ENCODE data around the gene RNASE1.
"Not testable (repeated sequence)": the region's sequence is repeated elsewhere in the genome, so short reads cannot be mapped to it uniquely, and the experiment has no call there.

The RNASE1 gene

GRCh38 chr14:20815946-20816345 is 13.3 kb upstream of the RNASE1 start:
- H2BK120ac ChIP-seq (ENCODE audit: insufficient read depth, low read length, poor library complexity); H3K4me2 ChIP-seq (ENCODE audit: low read length); H2AFZ ChIP-seq (ENCODE audit: insufficient read depth, low read length, poor library complexity); H4K8ac ChIP-seq (ENCODE audit: low read depth, low read length); H3K4me1 ChIP-seq (ENCODE audit: control insufficient read depth in 1 of 2, insufficient read depth in 2 of 2, low read length in 2 of 2); H3K4me3 ChIP-seq (ENCODE audit: low read depth, low read length); H2AK5ac ChIP-seq (ENCODE audit: low read length); H2BK12ac ChIP-seq (ENCODE audit: low read length); H4K91ac ChIP-seq (ENCODE audit: low read depth, low read length); H3K79me1 ChIP-seq (ENCODE audit: low read length); H3K23ac ChIP-seq (ENCODE audit: low read length); H3K27ac ChIP-seq (ENCODE audit: low read depth, low read length); H3K9me3 ChIP-seq (ENCODE audit: insufficient read depth, low read depth, low read length); H3K4ac ChIP-seq (ENCODE audit: low read depth, low read length); H3K79me2 ChIP-seq (ENCODE audit: control insufficient read depth, insufficient read depth, low read length, poor library complexity); H4K12ac ChIP-seq (ENCODE audit: low read depth, low read length); H3K9ac ChIP-seq (ENCODE audit: low read length); H2BK5ac ChIP-seq (ENCODE audit: low read depth, low read length, poor library complexity); H3K18ac ChIP-seq (ENCODE audit: low read length); H3K27me3 ChIP-seq (ENCODE audit: insufficient read depth, low read length); H3K36me3 ChIP-seq (ENCODE audit: control insufficient read depth in 1 of 2, insufficient read depth in 2 of 2, low read length in 2 of 2); H3K14ac ChIP-seq (ENCODE audit: low read length); DNase-seq: not testable (repeated sequence)
- WGBS (ENCODE audit: extremely low coverage, insufficient coverage, insufficient read length): no CpG with 5 or more reads among the region's 3 CpGs

GRCh38 chr14:20811986-20812975 is 9.6 kb upstream of the RNASE1 start:
- H3K9me3 ChIP-seq (ENCODE audit: insufficient read depth, low read depth, low read length): no peaks in the 10 kb centered on the region
- H4K8ac ChIP-seq (ENCODE audit: low read depth, low read length): no peak overlapping the region
- no peak overlapping the region for H3K23ac ChIP-seq (ENCODE audit: low read length)
- no peak overlapping the region for H2AFZ ChIP-seq (ENCODE audit: insufficient read depth, low read length, poor library complexity)
- no peaks in the 10 kb centered on the region for H3K27me3 ChIP-seq (ENCODE audit: insufficient read depth, low read length)
- peak overlapping the region; percentile 11 for H4K91ac ChIP-seq (ENCODE audit: low read depth, low read length)
- H3K14ac ChIP-seq (ENCODE audit: low read length): peak overlapping the region; percentile 28
- peak overlapping the region; percentile 68 for H2AK5ac ChIP-seq (ENCODE audit: low read length)
- peaks cover 0 to 6% of the 10 kb centered on the region in 2 experiments for H3K4me1 ChIP-seq (ENCODE audit: control insufficient read depth in 1 of 2, insufficient read depth in 2 of 2, low read length in 2 of 2)
- no CpG with 5 or more reads among the region's 7 CpGs for WGBS (ENCODE audit: extremely low coverage, insufficient coverage, insufficient read length)
- H3K36me3 ChIP-seq (ENCODE audit: control insufficient read depth in 1 of 2, insufficient read depth in 2 of 2, low read length in 2 of 2): no peaks in the 10 kb centered on the region
- no peak overlapping the region for H3K27ac ChIP-seq (ENCODE audit: low read depth, low read length)
- peak overlapping the region; percentile 36 for H2BK12ac ChIP-seq (ENCODE audit: low read length)
- peaks cover 4% of the 10 kb centered on the region for H3K79me1 ChIP-seq (ENCODE audit: low read length)
- H4K12ac ChIP-seq (ENCODE audit: low read depth, low read length): no peak overlapping the region
- H3K18ac ChIP-seq (ENCODE audit: low read length): no peak overlapping the region
- no peak overlapping the region for H3K4me2 ChIP-seq (ENCODE audit: low read length)
- H3K4me3 ChIP-seq (ENCODE audit: low read depth, low read length): no peak overlapping the region
- H3K79me2 ChIP-seq (ENCODE audit: control insufficient read depth, insufficient read depth, low read length, poor library complexity): no peaks in the 10 kb centered on the region
- no peak overlapping the region for H2BK5ac ChIP-seq (ENCODE audit: low read depth, low read length, poor library complexity)
- no peak for DNase-seq
- peak overlapping the region; percentile 81 for H2BK120ac ChIP-seq (ENCODE audit: insufficient read depth, low read length, poor library complexity)
- H3K4ac ChIP-seq (ENCODE audit: low read depth, low read length): no peak overlapping the region
- no peak overlapping the region for H3K9ac ChIP-seq (ENCODE audit: low read length)

GRCh38 chr14:20809917-20810316 is 7.3 kb upstream of the RNASE1 start:
- Histone ChIP-seq H2BK5ac (ENCODE audit: low read depth, low read length, poor library complexity) (no peak overlapping the region), H2AK5ac (ENCODE audit: low read length) (no peak overlapping the region), H3K4me2 (ENCODE audit: low read length) (no peak overlapping the region), H3K4ac (ENCODE audit: low read depth, low read length) (no peak overlapping the region), H2BK12ac (ENCODE audit: low read length) (no peak overlapping the region), H3K4me1 (ENCODE audit: control insufficient read depth in 1 of 2, insufficient read depth in 2 of 2, low read length in 2 of 2) (peaks cover 0 to 6% of the 10 kb centered on the region in 2 experiments), H4K12ac (ENCODE audit: low read depth, low read length) (no peak overlapping the region), H3K27ac (ENCODE audit: low read depth, low read length) (no peak overlapping the region), H4K8ac (ENCODE audit: low read depth, low read length) (no peak overlapping the region), H3K9me3 (ENCODE audit: insufficient read depth, low read depth, low read length) (no peaks in the 10 kb centered on the region), H2BK120ac (ENCODE audit: insufficient read depth, low read length, poor library complexity) (no peak overlapping the region), H3K23ac (ENCODE audit: low read length) (no peak overlapping the region), H3K79me1 (ENCODE audit: low read length) (peaks cover 4% of the 10 kb centered on the region), H2AFZ (ENCODE audit: insufficient read depth, low read length, poor library complexity) (no peak overlapping the region), H3K4me3 (ENCODE audit: low read depth, low read length) (no peak overlapping the region), H3K36me3 (ENCODE audit: control insufficient read depth in 1 of 2, insufficient read depth in 2 of 2, low read length in 2 of 2) (no peaks in the 10 kb centered on the region), H3K27me3 (ENCODE audit: insufficient read depth, low read length) (no peaks in the 10 kb centered on the region), H3K9ac (ENCODE audit: low read length) (no peak overlapping the region), H3K79me2 (ENCODE audit: control insufficient read depth, insufficient read depth, low read length, poor library complexity) (no peaks in the 10 kb centered on the region), H3K18ac (ENCODE audit: low read length) (no peak overlapping the region), H3K14ac (ENCODE audit: low read length) (no peak overlapping the region), H4K91ac (ENCODE audit: low read depth, low read length) (no peak overlapping the region)
- no peak for DNase-seq
- WGBS (ENCODE audit: extremely low coverage, insufficient coverage, insufficient read length): no CpG with 5 or more reads among the region's 5 CpGs

DNA sequence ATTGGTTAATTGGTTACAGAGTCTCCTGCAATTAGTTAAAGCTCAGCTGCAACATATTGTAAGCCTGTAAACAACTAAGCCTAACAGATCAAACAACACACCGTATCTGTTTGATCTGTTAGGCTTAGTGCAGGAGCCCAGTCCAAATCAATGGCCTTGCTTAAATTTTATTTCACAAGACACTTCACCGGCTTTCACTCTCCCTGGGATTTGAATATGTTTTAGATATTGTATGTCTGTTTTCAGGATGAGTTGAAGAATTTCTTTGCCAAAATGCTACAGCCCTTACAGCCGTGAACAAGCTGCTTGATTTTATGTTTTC is 5.5 kb upstream of the RNASE1 start:
- Histone ChIP-seq H3K23ac (ENCODE audit: low read length) (no peak overlapping the region), H2AK5ac (ENCODE audit: low read length) (no peak overlapping the region), H2BK5ac (ENCODE audit: low read depth, low read length, poor library complexity) (no peak overlapping the region), H2AFZ (ENCODE audit: insufficient read depth, low read length, poor library complexity) (no peak overlapping the region), H3K9ac (ENCODE audit: low read length) (no peak overlapping the region), H3K4me1 (ENCODE audit: control insufficient read depth in 1 of 2, insufficient read depth in 2 of 2, low read length in 2 of 2) (peaks cover 0 to 6% of the 10 kb centered on the region in 2 experiments), H3K18ac (ENCODE audit: low read length) (no peak overlapping the region), H4K91ac (ENCODE audit: low read depth, low read length) (no peak overlapping the region), H3K36me3 (ENCODE audit: control insufficient read depth in 1 of 2, insufficient read depth in 2 of 2, low read length in 2 of 2) (no peaks in the 10 kb centered on the region), H2BK12ac (ENCODE audit: low read length) (no peak overlapping the region), H4K8ac (ENCODE audit: low read depth, low read length) (no peak overlapping the region), H3K14ac (ENCODE audit: low read length) (no peak overlapping the region), H3K4me3 (ENCODE audit: low read depth, low read length) (no peak overlapping the region), H3K27ac (ENCODE audit: low read depth, low read length) (no peak overlapping the region), H3K9me3 (ENCODE audit: insufficient read depth, low read depth, low read length) (no peaks in the 10 kb centered on the region), H4K12ac (ENCODE audit: low read depth, low read length) (no peak overlapping the region), H2BK120ac (ENCODE audit: insufficient read depth, low read length, poor library complexity) (no peak overlapping the region), H3K4ac (ENCODE audit: low read depth, low read length) (no peak overlapping the region), H3K27me3 (ENCODE audit: insufficient read depth, low read length) (no peaks in the 10 kb centered on the region), H3K79me2 (ENCODE audit: control insufficient read depth, insufficient read depth, low read length, poor library complexity) (no peaks in the 10 kb centered on the region), H3K4me2 (ENCODE audit: low read length) (no peak overlapping the region), H3K79me1 (ENCODE audit: low read length) (peaks cover 4% of the 10 kb centered on the region)
- no CpG with 5 or more reads among the region's 3 CpGs for WGBS (ENCODE audit: extremely low coverage, insufficient coverage, insufficient read length)
- no peak for DNase-seq

Measured in trophoblast cell (in vitro differentiated cells and primary cell).